Hippocampal formation (tissue), 2 donors: ENCODE results near the gene MTRF1.

Source experiments
- DNase-seq, 2 donors: peaks; one replicate each; lab custom pipeline; 2025; lab: John Stamatoyannopoulos, UW

MTRF1 gene

GRCh38 chr13:41263261-41263971 is at the start of gene MTRF1:
Gene MTRF1, minus strand, starts transcription at chr13:41263576. Its CDS starts 2,669 bp downstream, at chr13:41260907.
- peak; percentile 83 to 90 for DNase-seq

GRCh38 chr13:41313117-41313516 is 49.7 kb upstream of the MTRF1 start:
- no peak for DNase-seq

GRCh38 chr13:41312176-41312500 is 48.8 kb upstream of the MTRF1 start:
- peak in 1 of 2 donors; percentile 23 for DNase-seq

GRCh38 chr13:41311406-41312175 is 48.2 kb upstream of the MTRF1 start:
- DNase-seq: peak; percentile 10 to 56

GRCh38 chr13:41310963-41311405 is 47.6 kb upstream of the MTRF1 start, which contains the start of gene NAA16:
Gene NAA16, plus strand, starts transcription at chr13:41311267. Its CDS starts 262 bp downstream, at chr13:41311529.
- peak; percentile 72 to 88 for DNase-seq

GRCh38 chr13:41307884-41308640 is 44.7 kb upstream of the MTRF1 start:
- no peak for DNase-seq

GRCh38 chr13:41306271-41307145 is 43.1 kb upstream of the MTRF1 start:
- no peak for DNase-seq

GRCh38 chr13:41304551-41304950 is 41.2 kb upstream of the MTRF1 start:
- no peak for DNase-seq

GRCh38 chr13:41302743-41303142 is 39.4 kb upstream of the MTRF1 start:
- DNase-seq: no peak

GRCh38 chr13:41299316-41300094 is 36.1 kb upstream of the MTRF1 start:
- no peak for DNase-seq

GRCh38 chr13:41296879-41297646 is 33.7 kb upstream of the MTRF1 start:
- DNase-seq: no peak

- DNase-seq: no peak
Measured at GRCh38 chr13:41295973-41296372, 32.6 kb upstream of the MTRF1 start.

GRCh38 chr13:41294914-41295313 is 31.5 kb upstream of the MTRF1 start:
- no peak for DNase-seq

GRCh38 chr13:41293272-41293671 is 29.9 kb upstream of the MTRF1 start:
- no peak for DNase-seq

GRCh38 chr13:41291246-41291645 is 27.9 kb upstream of the MTRF1 start:
- no peak for DNase-seq

- no peak for DNase-seq
Measured at GRCh38 chr13:41289463-41289881, 26.1 kb upstream of the MTRF1 start.

- no peak for DNase-seq
Measured at GRCh38 chr13:41286370-41286769, 23.0 kb upstream of the MTRF1 start.

GRCh38 chr13:41284512-41285288 is 21.3 kb upstream of the MTRF1 start:
- no peak for DNase-seq

- DNase-seq: no peak
Measured at GRCh38 chr13:41282129-41282571, 18.8 kb upstream of the MTRF1 start.
